ENCODE data around the gene KRTAP10-5.

GRCh38 chr21:44601596-44602462, 21.4 kb upstream of the KRTAP10-5 start:
- no peak for TF ChIP-seq ZNF274 (IDR thresholded peaks at IDR 0.05; ENCODE audit: low read depth, low read length)
- TF ChIP-seq SUZ12 (IDR thresholded peaks at IDR 0.05; ENCODE audit: extremely low read depth, insufficient read depth, insufficient read length), result no peak
- no peak for TF ChIP-seq YY1 (IDR thresholded peaks at IDR 0.05; ENCODE audit: insufficient read depth, insufficient read length)
